H9 (cell line): ENCODE results near the gene PTPRJ. TPM values are rescaled to one million over a fixed set of nuclear protein-coding genes. Genes with fewer than 3 reads are reported as not detected.

Experiments
- DNase-seq: peaks from one replicate; pipeline ENCODE4 v3.0.0-alpha.2; 2017
- H2AFZ ChIP-seq: one replicate; pipeline ENCODE4 v1.6.1; 2013; ENCODE audit warnings: mild to moderate bottlenecking, low read length, control low read depth, moderate library complexity
- H2AK5ac ChIP-seq: 2 replicates; pipeline ENCODE4 v1.6.1; 2013; ENCODE audit warnings: low read length, control low read depth, mixed read lengths; ENCODE audit not compliant: insufficient read length
- H2BK120ac ChIP-seq: one replicate; pipeline ENCODE4 v1.6.1; 2013; ENCODE audit warnings: low read depth, mild to moderate bottlenecking, low read length, control low read depth, inconsistent platforms; ENCODE audit not compliant: poor library complexity, severe bottlenecking
- H2BK12ac ChIP-seq: 2 replicates; pipeline ENCODE4 v1.6.1; 2013; ENCODE audit warnings: low read length, control low read depth, mixed read lengths, low read depth; ENCODE audit not compliant: insufficient read length
- H2BK15ac ChIP-seq: 2 replicates; pipeline ENCODE4 v1.6.1; 2013; ENCODE audit warnings: low read depth, low read length, control low read depth
- H2BK20ac ChIP-seq: one replicate; pipeline ENCODE4 v1.6.1; 2013; ENCODE audit warnings: low read depth, mild to moderate bottlenecking, low read length, control low read depth, inconsistent platforms; ENCODE audit not compliant: poor library complexity, severe bottlenecking
- H2BK5ac ChIP-seq: 2 replicates; pipeline ENCODE4 v1.6.1; 2013; ENCODE audit warnings: low read length, control low read depth, mixed read lengths; ENCODE audit not compliant: insufficient read length
- H3K14ac ChIP-seq: 2 replicates; pipeline ENCODE4 v1.6.1; 2013; ENCODE audit warnings: low read length, control low read depth; ENCODE audit not compliant: insufficient read depth
- H3K18ac ChIP-seq: 2 replicates; pipeline ENCODE4 v1.6.1; 2013; ENCODE audit warnings: low read depth, mild to moderate bottlenecking, mixed read lengths, low read length, control low read depth; ENCODE audit not compliant: insufficient read length
- H3K23ac ChIP-seq: 2 replicates; pipeline ENCODE4 v1.6.1; 2013; ENCODE audit warnings: low read length, control low read depth, mixed read lengths, low read depth; ENCODE audit not compliant: insufficient read length
- H3K23me2 ChIP-seq: 2 replicates; pipeline ENCODE4 v1.6.1; 2013; ENCODE audit warnings: low read depth, mild to moderate bottlenecking, mixed read lengths, low read length, control low read depth; ENCODE audit not compliant: insufficient read length, poor library complexity, severe bottlenecking
- H3K27ac ChIP-seq: 2 replicates; pipeline ENCODE4 v1.5.1; 2013; ENCODE audit warnings: low read length, control low read depth, mixed read lengths, low read depth; ENCODE audit not compliant: insufficient read length
- H3K27me3 ChIP-seq: 2 replicates; pipeline ENCODE4 v1.6.1; 2013; ENCODE audit warnings: low read length, control low read depth, inconsistent platforms; ENCODE audit not compliant: insufficient read depth
- H3K4ac ChIP-seq: 2 replicates; pipeline ENCODE4 v1.6.1; 2013; ENCODE audit warnings: low read depth, mild to moderate bottlenecking, control low read depth, inconsistent platforms, low read length, moderate library complexity
- H3K4me1 ChIP-seq: 2 replicates; pipeline ENCODE4 v1.6.1; 2013; ENCODE audit warnings: low read length, control low read depth, inconsistent platforms; ENCODE audit not compliant: insufficient read depth
- H3K4me2 ChIP-seq: 2 replicates; pipeline ENCODE4 v1.6.1; 2013; ENCODE audit warnings: low read length, control low read depth, mixed read lengths; ENCODE audit not compliant: insufficient read length, insufficient read depth
- H3K56ac ChIP-seq: 2 replicates; pipeline ENCODE4 v1.6.1; 2013; ENCODE audit warnings: low read depth, mild to moderate bottlenecking, mixed read lengths, low read length, control low read depth; ENCODE audit not compliant: insufficient read length
- H3K79me1 ChIP-seq: 2 replicates; pipeline ENCODE4 v1.6.1; 2013; ENCODE audit warnings: low read depth, mild to moderate bottlenecking, moderate library complexity, low read length, control low read depth, inconsistent platforms; ENCODE audit not compliant: insufficient read depth, poor library complexity, severe bottlenecking
- H3K79me2 ChIP-seq: 2 replicates; pipeline ENCODE4 v1.6.1; 2013; ENCODE audit warnings: low read length, control low read depth, inconsistent platforms; ENCODE audit not compliant: insufficient read depth
- H3K9ac ChIP-seq: 2 replicates; pipeline ENCODE4 v1.6.1; 2013; ENCODE audit warnings: low read length, control low read depth, mixed read lengths; ENCODE audit not compliant: insufficient read length; ENCODE audit errors: extremely low read depth
- H3K9me3 ChIP-seq: one replicate; pipeline ENCODE4 v1.6.1; 2013; ENCODE audit warnings: low read depth, low read length, inconsistent platforms; ENCODE audit not compliant: control insufficient read depth
- H3T11ph ChIP-seq: one replicate; pipeline ENCODE4 v1.6.1; 2013; ENCODE audit warnings: mild to moderate bottlenecking, low read length, control low read depth, inconsistent platforms
- H4K20me1 ChIP-seq: one replicate; pipeline ENCODE4 v1.6.1; 2013; ENCODE audit not compliant: control insufficient read depth, insufficient read length, insufficient read depth
- H4K5ac ChIP-seq: 2 replicates; pipeline ENCODE4 v1.6.1; 2013; ENCODE audit warnings: low read depth, mild to moderate bottlenecking, mixed read lengths, low read length, control low read depth; ENCODE audit not compliant: insufficient read length
- H4K8ac ChIP-seq: replicated peaks from 2 replicates; pipeline ENCODE4 v1.6.1; 2013; ENCODE audit warnings: low read length, control low read depth, mixed read lengths, low read depth; ENCODE audit not compliant: insufficient read length
- H4K91ac ChIP-seq: 2 replicates; pipeline ENCODE4 v1.6.1; 2013; ENCODE audit warnings: low read depth, mild to moderate bottlenecking, moderate library complexity, mixed read lengths, low read length, control low read depth; ENCODE audit not compliant: insufficient read length
- H3K27ac Mint-ChIP-seq, 3 experiments: 2 replicates in 2 of 3; 3 replicates in 1 of 3; pipeline ENCODE4 v1.8.0; 2020 to 2021; ENCODE audit warnings: mixed read lengths in 3 of 3, mild to moderate bottlenecking in 1 of 3, moderate library complexity in 1 of 3
- H3K27me3 Mint-ChIP-seq: 2 replicates; pipeline ENCODE4 v1.8.0; 2021; ENCODE audit warnings: low read depth, mild to moderate bottlenecking, moderate library complexity, mixed read lengths
- H3K36me3 Mint-ChIP-seq, 3 experiments: 2 replicates in 2 of 3; 3 replicates in 1 of 3; pipeline ENCODE4 v1.8.0; 2020 to 2021; ENCODE audit warnings: low read depth in 3 of 3, mixed read lengths in 3 of 3; ENCODE audit not compliant: insufficient read depth in 1 of 3
- H3K4me1 Mint-ChIP-seq, 2 experiments: 2 replicates each; pipeline ENCODE4 v1.8.0; 2020; ENCODE audit warnings: mixed read lengths in 2 of 2
- H3K4me3 Mint-ChIP-seq, 2 experiments: 2 replicates in 1 of 2; 3 replicates in 1 of 2; pipeline ENCODE4 v1.8.0; 2020 to 2021; ENCODE audit warnings: mild to moderate bottlenecking in 2 of 2, mixed read lengths in 2 of 2, moderate library complexity in 1 of 2
- H3K9me3 Mint-ChIP-seq, 2 experiments: 2 replicates in 1 of 2; 3 replicates in 1 of 2; pipeline ENCODE4 v1.8.0; 2020; ENCODE audit warnings: mild to moderate bottlenecking in 2 of 2, mixed read lengths in 2 of 2, moderate library complexity in 1 of 2
- CTCF ChIP-seq: fragments of 200-600 bp; sonication (generic); conservative IDR thresholded peaks from 3 replicates; pipeline ENCODE4 v1.8.0; 2021; ENCODE audit warnings: antibody characterized with exemption, mild to moderate bottlenecking
- WGBS: extraction: QIAGEN DNeasy Blood & Tissue Kit; methylation state at CpG from one replicate; pipeline ENCODE4 v1.1.7; 2013; ENCODE audit warnings: missing lambda C conversion rate, low lambda C conversion rate, mixed read lengths; ENCODE audit not compliant: insufficient read length; ENCODE audit errors: extremely low coverage; 5-methylcytosine and 5-hydroxymethylcytosine counted together
- total RNA-seq: library from RNA; stranded (reverse); gene quantifications from 2 replicates; pipeline ENCODE4 v1.2.1, GENCODE V29; 2021

PTPRJ gene
- total RNA-seq, 1 experiment from 2014 or later, result 10.6 TPM

- Histone ChIP-seq H4K8ac (no peak overlapping the region), H3K79me1 (no peaks in the 10 kb centered on the region), H3K14ac (no peak overlapping the region), H3K23me2 (no peaks in the 10 kb centered on the region), H3K9ac (no peak overlapping the region), H4K91ac (no peak overlapping the region), H4K20me1 (no peaks in the 10 kb centered on the region), H3K4me1 (no peaks in the 10 kb centered on the region), H3K4me2 (no peak overlapping the region), H2BK5ac (no peak overlapping the region), H3K27ac (no peak overlapping the region), H4K5ac (no peak overlapping the region), H2BK12ac (no peak overlapping the region), H3K4ac (no peak overlapping the region), H3K18ac (no peak overlapping the region), H3K23ac (no peak overlapping the region), H2AFZ (no peak overlapping the region), H2BK20ac (no peak overlapping the region), H3K9me3 (no peaks in the 10 kb centered on the region), H2BK15ac (no peak overlapping the region), H2AK5ac (no peak overlapping the region), H3K79me2 (no peaks in the 10 kb centered on the region), H2BK120ac (no peak overlapping the region), H3T11ph (no peak overlapping the region), H3K27me3 (no peaks in the 10 kb centered on the region), H3K56ac (no peak overlapping the region)
- Mint-ChIP-seq H3K9me3 (no peaks in the 10 kb centered on the region), H3K4me1 (no peaks in the 10 kb centered on the region), H3K4me3 (no peak overlapping the region), H3K36me3 (peaks cover 15 to 21% (median 17%) of the 10 kb centered on the region in 3 experiments; a peak in 6 of 7 replicates), H3K27me3 (no peaks in the 10 kb centered on the region), H3K27ac (peak overlapping the region in 1 of 3 experiments; percentile 52; a peak in 1 of 7 replicates)
- DNase-seq, result no peak
- no peak for TF ChIP-seq CTCF
- no CpG with 5 or more reads among the region's 3 CpGs for WGBS
Measured at GRCh38 chr11:48141475-48142122, 161.2 kb downstream of the PTPRJ start.
